OCI-LY1 (cell line): Measurements from ENCODE around the gene ATAT1.

Source experiments
- EZH2 ChIP-seq: fragments of 200-600 bp; sonication (generic), shearing (Covaris generic); IDR thresholded peaks from 2 replicates; pipeline ENCODE4 v1.8.0; 2017; ENCODE audit warnings: borderline replicate concordance, mixed run types, mild to moderate bottlenecking, antibody characterized with exemption, low read length, moderate library complexity, mixed read lengths
- TF ChIP-seq, protein P1 (sequence below): fragments of 200-600 bp; sonication (generic), shearing (Covaris generic); IDR thresholded peaks from 2 replicates; pipeline ENCODE4 v1.5.1; 2017; ENCODE audit warnings: mild to moderate bottlenecking, antibody characterized with exemption, low read length, moderate library complexity, mixed read lengths

DNA sequence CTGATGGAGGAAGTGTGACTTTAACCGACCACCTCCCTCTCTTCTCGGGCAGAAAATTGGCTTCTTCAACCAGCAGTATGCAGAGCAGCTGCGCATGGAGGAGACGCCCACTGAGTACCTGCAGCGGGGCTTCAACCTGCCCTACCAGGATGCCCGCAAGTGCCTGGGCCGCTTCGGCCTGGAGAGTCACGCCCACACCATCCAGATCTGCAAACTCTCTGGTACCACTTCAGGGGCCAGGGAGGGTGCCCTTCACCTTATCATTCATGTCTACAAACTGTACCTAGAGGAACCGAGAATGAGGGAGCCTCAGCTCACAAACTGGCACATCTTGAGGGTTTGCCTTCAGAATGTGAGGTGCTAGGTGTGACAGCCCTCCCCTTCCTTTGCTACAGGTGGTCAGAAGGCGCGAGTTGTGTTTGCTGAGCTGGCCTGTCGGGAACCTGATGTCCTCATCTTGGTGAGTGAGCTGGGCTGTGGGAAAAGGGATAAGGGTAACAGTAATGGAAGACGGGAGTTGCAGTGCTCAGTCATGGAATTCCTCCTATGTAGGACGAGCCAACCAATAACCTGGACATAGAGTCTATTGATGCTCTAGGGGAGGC, 36.8 kb upstream of the ATAT1 start:
- TF ChIP-seq, protein P1, sequence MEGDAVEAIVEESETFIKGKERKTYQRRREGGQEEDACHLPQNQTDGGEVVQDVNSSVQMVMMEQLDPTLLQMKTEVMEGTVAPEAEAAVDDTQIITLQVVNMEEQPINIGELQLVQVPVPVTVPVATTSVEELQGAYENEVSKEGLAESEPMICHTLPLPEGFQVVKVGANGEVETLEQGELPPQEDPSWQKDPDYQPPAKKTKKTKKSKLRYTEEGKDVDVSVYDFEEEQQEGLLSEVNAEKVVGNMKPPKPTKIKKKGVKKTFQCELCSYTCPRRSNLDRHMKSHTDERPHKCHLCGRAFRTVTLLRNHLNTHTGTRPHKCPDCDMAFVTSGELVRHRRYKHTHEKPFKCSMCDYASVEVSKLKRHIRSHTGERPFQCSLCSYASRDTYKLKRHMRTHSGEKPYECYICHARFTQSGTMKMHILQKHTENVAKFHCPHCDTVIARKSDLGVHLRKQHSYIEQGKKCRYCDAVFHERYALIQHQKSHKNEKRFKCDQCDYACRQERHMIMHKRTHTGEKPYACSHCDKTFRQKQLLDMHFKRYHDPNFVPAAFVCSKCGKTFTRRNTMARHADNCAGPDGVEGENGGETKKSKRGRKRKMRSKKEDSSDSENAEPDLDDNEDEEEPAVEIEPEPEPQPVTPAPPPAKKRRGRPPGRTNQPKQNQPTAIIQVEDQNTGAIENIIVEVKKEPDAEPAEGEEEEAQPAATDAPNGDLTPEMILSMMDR, result no peak
- no peak for TF ChIP-seq EZH2
